IMR-90 (cell line): ENCODE data around the gene SELENOM. TPM values are rescaled to one million over a fixed set of nuclear protein-coding genes. Genes with fewer than 3 reads are reported as not detected.

Experiments
- ATAC-seq: fragments of 200-7000 bp; cut with Tn5 transposase; 2 replicates; pipeline ENCODE4 v1.9.1; 2020; ENCODE audit warnings: low read depth, mild to moderate bottlenecking, moderate library complexity
- BruUV-seq: library from RNA; stranded (reverse); fragments of 400-500 nt; replicated peaks from 2 replicates; lab custom pipeline; 2021; lab: Mats Ljungman, UMichigan
- CTCF ChIA-PET: fragments of 300-600 bp; formaldehyde crosslinking; extraction: SDS; loops from one replicate; lab custom pipeline; 2021; ENCODE audit warnings: antibody characterized with exemption; lab: Yijun Ruan, JAX
- POLR2A ChIA-PET: fragments of 300-600 bp; sonication (Branson Sonifier 250); formaldehyde crosslinking; loops from one replicate; lab custom pipeline; 2022; ENCODE audit warnings: antibody characterized with exemption; ENCODE audit not compliant: unreplicated experiment; lab: Charles Lee
- DNase-seq: peaks from one replicate; pipeline ENCODE4 v3.0.0; 2013
- H2AFZ ChIP-seq: replicated peaks from 2 replicates; pipeline ENCODE3; 2013; ENCODE audit warnings: low read length, mild to moderate bottlenecking; ENCODE audit not compliant: poor library complexity
- H2AK5ac ChIP-seq: 2 replicates; pipeline ENCODE4 v1.6.1; 2013; ENCODE audit warnings: low read depth, low read length, inconsistent platforms
- H2AK9ac ChIP-seq: replicated peaks from 2 replicates; pipeline ENCODE3; 2013; ENCODE audit warnings: mild to moderate bottlenecking, low read depth, low read length, moderate library complexity; ENCODE audit not compliant: poor library complexity
- H2BK120ac ChIP-seq: 2 replicates; pipeline ENCODE4 v1.6.1; 2013; ENCODE audit warnings: low read depth, low read length, inconsistent platforms
- H2BK15ac ChIP-seq: 3 replicates; pipeline ENCODE4 v1.6.1; 2013; ENCODE audit warnings: low read depth, low read length, inconsistent platforms
- H2BK20ac ChIP-seq: 2 replicates; pipeline ENCODE4 v1.6.1; 2013; ENCODE audit warnings: low read depth, mild to moderate bottlenecking, inconsistent platforms, low read length, moderate library complexity
- H2BK5ac ChIP-seq: 2 replicates; pipeline ENCODE4 v1.6.1; 2013; ENCODE audit warnings: mild to moderate bottlenecking, low read depth, low read length, inconsistent platforms; ENCODE audit not compliant: poor library complexity, severe bottlenecking
- H3K14ac ChIP-seq: replicated peaks from 2 replicates; pipeline ENCODE4 v1.6.1; 2013; ENCODE audit warnings: low read depth, low read length, inconsistent platforms
- H3K18ac ChIP-seq: 2 replicates; pipeline ENCODE4 v1.6.1; 2013; ENCODE audit warnings: low read depth, low read length, control low read depth
- H3K23ac ChIP-seq: 2 replicates; pipeline ENCODE4 v1.6.1; 2013; ENCODE audit warnings: low read depth, low read length, inconsistent platforms
- H3K27ac ChIP-seq: 2 replicates; pipeline ENCODE4 v1.5.1; 2013; ENCODE audit warnings: mild to moderate bottlenecking, control low read depth, low read length; ENCODE audit not compliant: insufficient read depth
- H3K27me3 ChIP-seq: 2 replicates; pipeline ENCODE4 v1.6.1; 2013; ENCODE audit warnings: low read length; ENCODE audit not compliant: control insufficient read depth, insufficient read depth
- H3K36me3 ChIP-seq: 2 replicates; pipeline ENCODE4 v1.6.1; 2013; ENCODE audit warnings: low read length, mixed read lengths; ENCODE audit not compliant: control insufficient read depth, insufficient read depth
- H3K4ac ChIP-seq: 2 replicates; pipeline ENCODE4 v1.6.1; 2013; ENCODE audit warnings: low read depth, low read length, inconsistent platforms
- H3K4me1 ChIP-seq: 2 replicates; pipeline ENCODE4 v1.6.1; 2013; ENCODE audit warnings: low read length, mixed read lengths; ENCODE audit not compliant: control insufficient read depth, insufficient read depth
- H3K4me2 ChIP-seq: 2 replicates; pipeline ENCODE4 v1.6.1; 2013; ENCODE audit warnings: low read depth, mild to moderate bottlenecking, control low read depth, low read length, moderate library complexity
- H3K4me3 ChIP-seq: 2 replicates; pipeline ENCODE4 v1.5.1; 2013; ENCODE audit warnings: low read depth, mild to moderate bottlenecking, control low read depth, low read length, moderate library complexity; ENCODE audit not compliant: insufficient read depth
- H3K56ac ChIP-seq: 2 replicates; pipeline ENCODE4 v1.6.1; 2013; ENCODE audit warnings: low read length, inconsistent platforms; ENCODE audit not compliant: insufficient read depth; ENCODE audit errors: extremely low read depth
- H3K79me1 ChIP-seq, 2 experiments: 2 replicates each; pipeline ENCODE4 v1.6.1; 2013; ENCODE audit warnings: low read length in 2 of 2, inconsistent platforms in 1 of 2, low read depth in 1 of 2
- H3K9ac ChIP-seq: 2 replicates; pipeline ENCODE4 v1.6.1; 2013; ENCODE audit warnings: low read depth, low read length, control low read depth
- H3K9me1 ChIP-seq: 2 replicates; pipeline ENCODE4 v1.6.1; 2013; ENCODE audit warnings: low read length, inconsistent platforms; ENCODE audit not compliant: insufficient read depth
- H3K9me3 ChIP-seq: 2 replicates; pipeline ENCODE4 v1.6.1; 2013; ENCODE audit warnings: low read length; ENCODE audit not compliant: control insufficient read depth, insufficient read depth
- H4K20me1 ChIP-seq: 2 replicates; pipeline ENCODE4 v1.6.1; 2013; ENCODE audit warnings: low read length, inconsistent platforms; ENCODE audit not compliant: insufficient read depth
- H4K5ac ChIP-seq: 2 replicates; pipeline ENCODE4 v1.6.1; 2013; ENCODE audit warnings: mild to moderate bottlenecking, low read depth, low read length, control low read depth
- H4K8ac ChIP-seq, 2 experiments: 2 replicates each; pipeline ENCODE4 v1.6.1; 2013; ENCODE audit warnings: low read depth in 2 of 2, low read length in 2 of 2, control low read depth in 1 of 2, inconsistent platforms in 1 of 2
- H4K91ac ChIP-seq: 2 replicates; pipeline ENCODE4 v1.6.1; 2013; ENCODE audit warnings: low read depth, low read length, inconsistent platforms; ENCODE audit not compliant: insufficient read depth
- BHLHE40 ChIP-seq: fragments of 150-350 bp; IDR thresholded peaks from 2 replicates; pipeline ENCODE4 v1.6.1; 2016; ENCODE audit warnings: mild to moderate bottlenecking, low read depth, low read length
- CEBPB ChIP-seq: IDR thresholded peaks from 2 replicates; pipeline ENCODE4 v1.6.1; 2012; ENCODE audit warnings: low read depth, low read length, improper control_type of control experiment
- CHD1 ChIP-seq: IDR thresholded peaks from 2 replicates; pipeline ENCODE4 v1.6.1; 2012; ENCODE audit warnings: low read depth, low read length, improper control_type of control experiment
- FOS ChIP-seq: fragments of 150-350 bp; IDR thresholded peaks from 2 replicates; pipeline ENCODE4 v1.6.1; 2016; ENCODE audit warnings: low read depth, low read length
- MAFK ChIP-seq: IDR thresholded peaks from 2 replicates; pipeline ENCODE4 v1.6.1; 2012; ENCODE audit warnings: low read depth, low read length, improper control_type of control experiment
- MAZ ChIP-seq: IDR thresholded peaks from 2 replicates; pipeline ENCODE4 v1.6.1; 2012; ENCODE audit warnings: low read depth, mild to moderate bottlenecking, low read length, improper control_type of control experiment, moderate library complexity, borderline replicate concordance
- MXI1 ChIP-seq: IDR thresholded peaks from 2 replicates; pipeline ENCODE4 v1.6.1; 2012; ENCODE audit warnings: low read depth, mild to moderate bottlenecking, low read length, moderate library complexity, borderline replicate concordance
- NFE2L2 ChIP-seq: fragments of 150-350 bp; IDR thresholded peaks from 2 replicates; pipeline ENCODE4 v1.6.1; 2016; ENCODE audit warnings: low read depth, mild to moderate bottlenecking, low read length
- POLR2A ChIP-seq: IDR thresholded peaks from 2 replicates; pipeline ENCODE4 v1.6.1; 2012; ENCODE audit warnings: mild to moderate bottlenecking, low read depth, low read length
- RAD21 ChIP-seq: IDR thresholded peaks from 2 replicates; pipeline ENCODE4 v1.6.1; 2012; ENCODE audit warnings: low read length, improper control_type of control experiment
- RCOR1 ChIP-seq: IDR thresholded peaks from 2 replicates; pipeline ENCODE4 v1.6.1; 2012; ENCODE audit warnings: mild to moderate bottlenecking, low read length, improper control_type of control experiment; ENCODE audit not compliant: insufficient replicate concordance
- RFX5 ChIP-seq: IDR thresholded peaks from 2 replicates; pipeline ENCODE4 v1.8.0; 2012; ENCODE audit warnings: low read depth, mild to moderate bottlenecking, low read length, moderate library complexity
- SMC3 ChIP-seq: fragments of 150-350 bp; IDR thresholded peaks from 2 replicates; pipeline ENCODE4 v1.6.1; 2016; ENCODE audit warnings: low read depth, mild to moderate bottlenecking, antibody characterized with exemption, low read length, moderate library complexity
- WGBS, 2 experiments: methylation state at CpG; one replicate each; pipeline versions ENCODE4 v1.1.5 to v1.1.7; 2013; ENCODE audit warnings: missing lambda C conversion rate in 2 of 2; ENCODE audit not compliant: insufficient read length in 1 of 2; ENCODE audit errors: extremely low coverage in 2 of 2; 5-methylcytosine and 5-hydroxymethylcytosine counted together
- dilution Hi-C: fragments of 300-500 bp; cut with HindIII; formaldehyde crosslinking; loops from one replicate; pipeline ENCODE4 v1.14.3; 2018; ENCODE audit warnings: low sequenced_read_pairs; ENCODE audit not compliant: unreplicated experiment
- in situ Hi-C: fragments of 300-500 bp; cut with MboI; formaldehyde crosslinking; loops from 3 replicates; pipeline ENCODE4 v1.14.3; 2019; ENCODE audit warnings: low sequenced_read_pairs, inconsistent platforms, mixed read lengths
- intact Hi-C: fragments of 100-400 bp; cut with micrococcal nuclease; formaldehyde crosslinking; loops from 2 replicates; pipeline ENCODE4 v1.10.0; 2022
- polyA plus RNA-seq, 3 experiments: library from polyadenylated mRNA; depleted of rRNA; stranded (reverse); fragments of >200 nt; gene quantifications; 2 replicates each; pipeline ENCODE4 v1.2.3, GENCODE V29; 2012; ENCODE audit warnings: low replicate concordance in 1 of 3
- total RNA-seq: library from RNA; depleted of rRNA; stranded (reverse); fragments of >200 nt; gene quantifications from 2 replicates; pipeline ENCODE4 v1.2.3, GENCODE V29; 2012
- TF ChIP-seq, protein P1 (sequence below): conservative IDR thresholded peaks from 2 replicates; pipeline ENCODE4 v1.5.1; 2012; ENCODE audit warnings: mild to moderate bottlenecking, low read depth, low read length, improper control_type of control experiment
- TF ChIP-seq, protein P2 (sequence below): fragments of 150-350 bp; IDR thresholded peaks from 2 replicates; pipeline ENCODE4 v1.6.1; 2016; ENCODE audit warnings: low read depth, mild to moderate bottlenecking, low read length, moderate library complexity, borderline replicate concordance
- TF ChIP-seq, protein P3 (sequence below): fragments of 150-350 bp; IDR thresholded peaks from 2 replicates; pipeline ENCODE4 v1.6.1; 2017; ENCODE audit warnings: mild to moderate bottlenecking, antibody characterized with exemption, low read length, low read depth

Gene SELENOM
- total and polyA plus RNA-seq, 2 of the 4 experiments (the other 2 are of a cell fraction) = 46.2 to 270 TPM

DNA sequence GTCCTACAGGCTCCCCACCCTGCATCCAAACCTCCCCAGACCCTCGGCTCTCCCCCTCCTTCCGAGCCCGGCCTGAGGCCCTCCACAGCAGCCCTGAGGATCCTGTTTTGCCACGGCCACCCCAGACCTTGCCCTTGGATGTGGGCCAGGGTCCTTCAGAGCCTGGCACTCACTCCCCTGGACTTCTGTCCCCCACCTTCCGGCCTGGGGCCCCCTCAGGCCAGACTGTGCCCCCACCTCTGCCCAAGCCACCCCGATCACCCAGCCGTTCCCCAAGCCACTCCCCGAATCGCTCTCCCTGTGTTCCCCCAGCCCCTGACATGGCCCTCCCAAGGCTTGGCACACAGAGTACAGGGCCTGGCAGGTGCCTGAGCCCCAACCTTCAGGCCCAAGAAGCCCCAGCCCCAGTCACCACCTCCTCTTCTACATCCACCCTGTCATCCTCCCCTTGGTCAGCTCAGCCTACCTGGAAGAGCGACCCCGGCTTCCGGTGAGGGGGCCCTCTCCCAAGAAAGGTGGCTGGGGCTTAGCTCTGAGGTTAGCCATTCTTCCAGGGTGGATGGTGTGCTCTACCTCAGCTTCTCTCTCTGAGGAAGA lies 18.3 kb upstream of the SELENOM start:
- no peaks in the 10 kb centered on the region; the same call in 1 of the 2 replicates for H3K9me1 ChIP-seq
- POLR2A ChIA-PET = no interaction called here
- H4K20me1 ChIP-seq = no peaks in the 10 kb centered on the region
- no peak overlapping the region for H3K4ac ChIP-seq
- no peak overlapping the region for H2AFZ ChIP-seq
- H3K4me2 ChIP-seq = no peak overlapping the region
- H3K23ac ChIP-seq = no peak overlapping the region
- H3K56ac ChIP-seq = no peak overlapping the region
- H4K5ac ChIP-seq = no peak overlapping the region
- WGBS, 2 experiments = 45% methylated on average over 2 of the region's 12 CpGs; no CpG with 5 or more reads in 1 of the 2 experiments
- no peak overlapping the region for H3K4me3 ChIP-seq
- H3K27me3 ChIP-seq = no peaks in the 10 kb centered on the region; the same call in 1 of the 2 replicates
- ATAC-seq = no peak
- no peak overlapping the region for H3K9ac ChIP-seq
- peaks cover 0 to 4% of the 10 kb centered on the region in 2 experiments; a peak in 1 of 4 replicates for H3K79me1 ChIP-seq
- H2AK5ac ChIP-seq = no peak overlapping the region
- H3K36me3 ChIP-seq = no peaks in the 10 kb centered on the region
- no peak for DNase-seq
- in situ Hi-C loops = no loop called here
- no peak overlapping the region for H2BK5ac ChIP-seq
- H2BK120ac ChIP-seq = no peak overlapping the region
- no peak overlapping the region for H3K14ac ChIP-seq
- peak overlapping the region; percentile 28 for H2AK9ac ChIP-seq
- dilution Hi-C loops = no loop called here
- TF ChIP-seq, protein P1, sequence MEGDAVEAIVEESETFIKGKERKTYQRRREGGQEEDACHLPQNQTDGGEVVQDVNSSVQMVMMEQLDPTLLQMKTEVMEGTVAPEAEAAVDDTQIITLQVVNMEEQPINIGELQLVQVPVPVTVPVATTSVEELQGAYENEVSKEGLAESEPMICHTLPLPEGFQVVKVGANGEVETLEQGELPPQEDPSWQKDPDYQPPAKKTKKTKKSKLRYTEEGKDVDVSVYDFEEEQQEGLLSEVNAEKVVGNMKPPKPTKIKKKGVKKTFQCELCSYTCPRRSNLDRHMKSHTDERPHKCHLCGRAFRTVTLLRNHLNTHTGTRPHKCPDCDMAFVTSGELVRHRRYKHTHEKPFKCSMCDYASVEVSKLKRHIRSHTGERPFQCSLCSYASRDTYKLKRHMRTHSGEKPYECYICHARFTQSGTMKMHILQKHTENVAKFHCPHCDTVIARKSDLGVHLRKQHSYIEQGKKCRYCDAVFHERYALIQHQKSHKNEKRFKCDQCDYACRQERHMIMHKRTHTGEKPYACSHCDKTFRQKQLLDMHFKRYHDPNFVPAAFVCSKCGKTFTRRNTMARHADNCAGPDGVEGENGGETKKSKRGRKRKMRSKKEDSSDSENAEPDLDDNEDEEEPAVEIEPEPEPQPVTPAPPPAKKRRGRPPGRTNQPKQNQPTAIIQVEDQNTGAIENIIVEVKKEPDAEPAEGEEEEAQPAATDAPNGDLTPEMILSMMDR = no peak
- TF ChIP-seq RAD21 (no peak), RFX5 (no peak), FOS (no peak), RCOR1 (no peak), POLR2A (no peak), MXI1 (no peak), BHLHE40 (no peak), MAFK (no peak), CHD1 (no peak), MAZ (no peak), NFE2L2 (no peak), SMC3 (no peak), CEBPB (no peak)
- TF ChIP-seq, protein P2, sequence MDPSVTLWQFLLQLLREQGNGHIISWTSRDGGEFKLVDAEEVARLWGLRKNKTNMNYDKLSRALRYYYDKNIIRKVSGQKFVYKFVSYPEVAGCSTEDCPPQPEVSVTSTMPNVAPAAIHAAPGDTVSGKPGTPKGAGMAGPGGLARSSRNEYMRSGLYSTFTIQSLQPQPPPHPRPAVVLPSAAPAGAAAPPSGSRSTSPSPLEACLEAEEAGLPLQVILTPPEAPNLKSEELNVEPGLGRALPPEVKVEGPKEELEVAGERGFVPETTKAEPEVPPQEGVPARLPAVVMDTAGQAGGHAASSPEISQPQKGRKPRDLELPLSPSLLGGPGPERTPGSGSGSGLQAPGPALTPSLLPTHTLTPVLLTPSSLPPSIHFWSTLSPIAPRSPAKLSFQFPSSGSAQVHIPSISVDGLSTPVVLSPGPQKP = no peak
- TF ChIP-seq, protein P3, sequence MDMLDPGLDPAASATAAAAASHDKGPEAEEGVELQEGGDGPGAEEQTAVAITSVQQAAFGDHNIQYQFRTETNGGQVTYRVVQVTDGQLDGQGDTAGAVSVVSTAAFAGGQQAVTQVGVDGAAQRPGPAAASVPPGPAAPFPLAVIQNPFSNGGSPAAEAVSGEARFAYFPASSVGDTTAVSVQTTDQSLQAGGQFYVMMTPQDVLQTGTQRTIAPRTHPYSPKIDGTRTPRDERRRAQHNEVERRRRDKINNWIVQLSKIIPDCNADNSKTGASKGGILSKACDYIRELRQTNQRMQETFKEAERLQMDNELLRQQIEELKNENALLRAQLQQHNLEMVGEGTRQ = no peak
- H4K8ac ChIP-seq = no peak overlapping the region
- H2BK20ac ChIP-seq = no peak overlapping the region
- H2BK15ac ChIP-seq = no peak overlapping the region
- H3K4me1 ChIP-seq = peaks cover 5% of the 10 kb centered on the region
- no peak overlapping the region for H3K27ac ChIP-seq
- no peak overlapping the region for H4K91ac ChIP-seq
- CTCF ChIA-PET = no interaction called here
- no TSS peak for BruUV-seq
- H3K9me3 ChIP-seq = no peaks in the 10 kb centered on the region
- intact Hi-C loops = no loop called here
- no peak overlapping the region for H3K18ac ChIP-seq
